GM21717 (cell line): Measurements from ENCODE around the gene MRGPRE.

ENCODE experiments used
- ATAC-seq: cut with Tn5 transposase; IDR thresholded peaks from one replicate; pipeline ENCODE4 v1.9.1; 2021; ENCODE audit warnings: mild to moderate bottlenecking, moderate library complexity; ENCODE audit not compliant: unreplicated experiment

Gene MRGPRE

GRCh38 chr11:3197044-3197695, 35.0 kb downstream of the MRGPRE start:
- ATAC-seq, result no peak

- ATAC-seq, result no peak
Observed at GRCh38 chr11:3196161-3197043, 35.8 kb downstream of the MRGPRE start.

GRCh38 chr11:3195251-3196160, 36.7 kb downstream of the MRGPRE start:
- ATAC-seq, result no peak

- no peak for ATAC-seq
Observed at GRCh38 chr11:3194016-3194816, 38.0 kb downstream of the MRGPRE start.

- ATAC-seq, result no peak
Observed at GRCh38 chr11:3193373-3194015, 38.7 kb downstream of the MRGPRE start.

- no peak for ATAC-seq
Observed at GRCh38 chr11:3192511-3193372, 39.5 kb downstream of the MRGPRE start.

- no peak for ATAC-seq
Observed at GRCh38 chr11:3191586-3192324, 40.5 kb downstream of the MRGPRE start.

GRCh38 chr11:3190600-3190999, 41.6 kb downstream of the MRGPRE start:
- no peak for ATAC-seq

- ATAC-seq, result no peak
Observed at GRCh38 chr11:3189886-3190583, 42.2 kb downstream of the MRGPRE start.

GRCh38 chr11:3189196-3189843, 42.9 kb downstream of the MRGPRE start:
- ATAC-seq, result no peak

GRCh38 chr11:3188496-3189195, 43.6 kb downstream of the MRGPRE start:
- ATAC-seq, result no peak

- ATAC-seq, result no peak
Observed at GRCh38 chr11:3186166-3186953, 45.9 kb downstream of the MRGPRE start.

- no peak for ATAC-seq
Observed at GRCh38 chr11:3184732-3185347, 47.4 kb downstream of the MRGPRE start.

GRCh38 chr11:3183523-3183922, 48.7 kb downstream of the MRGPRE start:
- ATAC-seq, result no peak

- no peak for ATAC-seq
Observed at GRCh38 chr11:3182462-3182852, 49.8 kb downstream of the MRGPRE start.
